GM18507 (cell line): ENCODE results near the gene RALGPS1.

Experiments
- DNase-seq: peaks from one replicate; pipeline ENCODE4 v3.0.0; 2011; ENCODE audit warnings: low read depth; ENCODE audit not compliant: insufficient read length; ENCODE audit errors: extremely low spot score
- FAIRE-seq: peaks from 2 replicates; lab custom pipeline; 2011; peaks lifted over from hg19 to GRCh38; lab: Jason Lieb, UNC

The RALGPS1 gene

GRCh38 chr9:127035948-127036347 lies 121.4 kb downstream of the RALGPS1 start:
- FAIRE-seq, result no peak
- no peak for DNase-seq

- FAIRE-seq (no peak), DNase-seq (no peak)
Observed at GRCh38 chr9:127036437-127036836, 121.9 kb downstream of the RALGPS1 start.

GRCh38 chr9:127038531-127038930 lies 123.9 kb downstream of the RALGPS1 start:
- no peak for DNase-seq
- no peak for FAIRE-seq

GRCh38 chr9:127039492-127039891 lies 124.9 kb downstream of the RALGPS1 start:
- FAIRE-seq (no peak), DNase-seq (no peak)

GRCh38 chr9:127045148-127045547 lies 130.6 kb downstream of the RALGPS1 start:
- no peak for DNase-seq

GRCh38 chr9:127047971-127048370 lies 133.4 kb downstream of the RALGPS1 start:
- no peak for FAIRE-seq

More at GRCh38 chr9:127045148-127045547, 130.6 kb downstream of the RALGPS1 start:
- FAIRE-seq, result no peak

GRCh38 chr9:127049044-127049443 lies 134.5 kb downstream of the RALGPS1 start:
- DNase-seq (peak; percentile 9), FAIRE-seq (peak; percentile 56)

More at GRCh38 chr9:127047971-127048370, 133.4 kb downstream of the RALGPS1 start:
- no peak for DNase-seq

GRCh38 chr9:127049581-127049980 lies 135.0 kb downstream of the RALGPS1 start:
- DNase-seq, result no peak
- FAIRE-seq, result no peak

- FAIRE-seq (no peak), DNase-seq (no peak)
Observed at GRCh38 chr9:127050152-127050551, 135.6 kb downstream of the RALGPS1 start.

- no peak for FAIRE-seq
- DNase-seq, result no peak
Observed at GRCh38 chr9:127050591-127051001, 136.0 kb downstream of the RALGPS1 start.

GRCh38 chr9:127051881-127052595 lies 137.5 kb downstream of the RALGPS1 start:
- no peak for FAIRE-seq
- no peak for DNase-seq

GRCh38 chr9:127053057-127053821 lies 138.7 kb downstream of the RALGPS1 start:
- no peak for DNase-seq
- no peak for FAIRE-seq

GRCh38 chr9:127053960-127054359 lies 139.4 kb downstream of the RALGPS1 start:
- FAIRE-seq (no peak), DNase-seq (no peak)

GRCh38 chr9:127055745-127056402 lies 141.3 kb downstream of the RALGPS1 start:
- no peak for DNase-seq
- FAIRE-seq, result no peak

GRCh38 chr9:127056446-127056845 lies 141.9 kb downstream of the RALGPS1 start:
- no peak for FAIRE-seq

GRCh38 chr9:127058011-127058644 lies 143.5 kb downstream of the RALGPS1 start:
- no peak for FAIRE-seq
- no peak for DNase-seq

More at GRCh38 chr9:127056446-127056845, 141.9 kb downstream of the RALGPS1 start:
- DNase-seq, result no peak

GRCh38 chr9:127058645-127059021 lies 144.1 kb downstream of the RALGPS1 start:
- FAIRE-seq, result no peak
- DNase-seq, result no peak

- FAIRE-seq (no peak), DNase-seq (no peak)
Observed at GRCh38 chr9:127059030-127059429, 144.4 kb downstream of the RALGPS1 start.

GRCh38 chr9:127059765-127060361 lies 145.3 kb downstream of the RALGPS1 start:
- FAIRE-seq (no peak), DNase-seq (no peak)
